ENCODE measurements around the gene TRAPPC11.
"Not testable (repeated sequence)": the region's sequence is repeated elsewhere in the genome, so short reads cannot be mapped to it uniquely, and the experiment has no call there.

The TRAPPC11 gene

DNA sequence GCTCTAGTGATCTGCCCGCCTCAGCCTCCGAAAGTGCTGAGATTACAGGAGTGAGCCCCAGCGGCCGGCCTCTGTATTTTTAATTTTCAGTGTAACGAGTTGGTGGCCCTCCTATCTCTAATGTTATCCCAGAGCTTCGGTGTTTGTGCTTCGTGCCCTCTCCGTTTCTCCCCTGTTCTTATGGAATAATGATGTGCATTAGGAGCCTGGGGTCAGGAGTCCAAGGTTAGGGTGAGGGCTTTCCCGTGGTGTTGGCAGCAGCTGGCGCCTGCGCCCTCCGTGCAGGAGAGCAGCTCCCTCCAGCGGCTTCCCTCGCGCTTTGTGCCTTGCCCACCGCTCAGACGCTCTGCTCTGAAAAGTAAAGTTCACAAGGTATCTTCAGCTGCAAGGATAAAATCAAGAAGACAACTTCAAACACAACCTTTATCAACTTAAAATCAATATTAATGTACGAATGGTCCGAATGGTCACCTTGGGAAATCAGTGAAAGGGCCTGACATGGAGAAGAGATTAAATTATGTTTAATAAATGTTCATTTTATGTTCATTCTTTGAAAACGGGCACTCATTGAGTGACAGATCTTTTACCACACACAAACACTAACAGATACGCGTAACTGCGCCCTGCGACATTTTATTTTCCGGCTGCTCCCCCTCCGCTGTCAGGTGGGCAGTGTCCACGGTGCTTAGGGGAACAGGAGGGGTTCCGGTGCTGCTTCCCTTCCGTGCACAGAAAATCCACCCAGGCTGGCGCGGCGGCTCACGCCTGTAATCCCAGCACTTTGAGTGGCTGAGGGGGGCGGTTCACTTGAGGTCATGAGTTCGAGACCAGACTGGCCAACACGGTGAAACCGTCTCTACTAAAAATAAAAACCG is 62.4 kb downstream of the TRAPPC11 start:
- CTCF ChIA-PET = interaction anchor here (0.9 to 3.2 kb wide), 12 partner anchors 10 to 275 kb away, joined by 3 to 23 read pairs (median 3); no protein-coding TSS in a partner anchor
- DNase-seq (ENCODE audit: extremely low spot score) = peak; percentile 42
- POLR2A ChIA-PET = interaction anchor here (0.7 kb wide), 1 partner anchor 1261 kb away, joined by 9 read pairs; no protein-coding TSS in a partner anchor
- TF ChIP-seq, protein P1, sequence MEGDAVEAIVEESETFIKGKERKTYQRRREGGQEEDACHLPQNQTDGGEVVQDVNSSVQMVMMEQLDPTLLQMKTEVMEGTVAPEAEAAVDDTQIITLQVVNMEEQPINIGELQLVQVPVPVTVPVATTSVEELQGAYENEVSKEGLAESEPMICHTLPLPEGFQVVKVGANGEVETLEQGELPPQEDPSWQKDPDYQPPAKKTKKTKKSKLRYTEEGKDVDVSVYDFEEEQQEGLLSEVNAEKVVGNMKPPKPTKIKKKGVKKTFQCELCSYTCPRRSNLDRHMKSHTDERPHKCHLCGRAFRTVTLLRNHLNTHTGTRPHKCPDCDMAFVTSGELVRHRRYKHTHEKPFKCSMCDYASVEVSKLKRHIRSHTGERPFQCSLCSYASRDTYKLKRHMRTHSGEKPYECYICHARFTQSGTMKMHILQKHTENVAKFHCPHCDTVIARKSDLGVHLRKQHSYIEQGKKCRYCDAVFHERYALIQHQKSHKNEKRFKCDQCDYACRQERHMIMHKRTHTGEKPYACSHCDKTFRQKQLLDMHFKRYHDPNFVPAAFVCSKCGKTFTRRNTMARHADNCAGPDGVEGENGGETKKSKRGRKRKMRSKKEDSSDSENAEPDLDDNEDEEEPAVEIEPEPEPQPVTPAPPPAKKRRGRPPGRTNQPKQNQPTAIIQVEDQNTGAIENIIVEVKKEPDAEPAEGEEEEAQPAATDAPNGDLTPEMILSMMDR (IDR thresholded peaks at IDR 0.05; ENCODE audit: control extremely low read depth, extremely low read depth, low read depth, missing control alignments) = peak; percentile 85

DNA sequence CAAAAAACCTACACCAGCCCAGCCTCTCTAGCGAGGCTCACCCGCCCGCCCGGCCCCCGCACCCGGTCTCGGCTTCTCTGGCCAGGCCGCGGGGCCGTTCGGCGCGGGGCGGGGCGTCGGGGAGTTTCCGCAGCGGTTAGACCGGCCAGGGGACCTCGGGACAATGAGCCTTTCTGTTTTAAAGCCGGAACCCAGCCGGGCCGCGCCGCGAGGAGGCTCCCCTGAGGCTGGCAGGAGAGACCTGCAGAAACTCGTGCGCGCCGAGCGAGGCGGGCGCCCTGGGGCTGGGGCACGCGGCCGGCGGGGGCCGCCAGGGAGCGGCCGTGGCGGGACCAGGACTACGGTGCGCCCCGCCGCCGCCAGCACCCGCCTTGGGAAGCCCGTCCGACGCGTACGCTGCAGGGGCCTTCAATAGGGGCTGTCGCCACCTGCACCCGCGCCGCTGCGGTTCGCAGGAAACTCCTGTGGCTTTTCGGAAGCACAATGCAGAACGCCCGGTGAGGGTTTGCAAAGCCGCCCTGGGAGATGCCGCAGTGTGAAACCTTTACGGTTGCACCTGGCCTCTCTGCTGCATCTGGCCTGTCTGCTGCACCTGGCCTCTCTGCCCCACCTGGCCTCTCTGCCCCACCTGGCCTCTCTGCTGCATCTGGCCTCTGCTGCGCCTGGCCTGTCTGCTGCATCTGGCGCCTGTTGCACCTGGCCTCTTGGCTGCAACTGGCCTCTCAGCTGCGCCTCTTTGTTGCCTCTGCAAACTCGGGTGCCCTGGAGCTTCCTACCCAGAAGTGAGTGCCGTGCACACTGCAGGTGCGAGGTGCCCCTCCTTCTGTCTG is 63.9 kb downstream of the TRAPPC11 start:
- CTCF ChIA-PET = interaction anchor here (1.3 kb wide), 1 partner anchor 20 kb away, joined by 3 read pairs; no protein-coding TSS in a partner anchor
- peak; percentile 84 for DNase-seq (ENCODE audit: extremely low spot score)
- POLR2A ChIA-PET = no interaction called here
- TF ChIP-seq, protein P1 (IDR thresholded peaks at IDR 0.05; ENCODE audit: control extremely low read depth, extremely low read depth, low read depth, missing control alignments) = no peak

DNA sequence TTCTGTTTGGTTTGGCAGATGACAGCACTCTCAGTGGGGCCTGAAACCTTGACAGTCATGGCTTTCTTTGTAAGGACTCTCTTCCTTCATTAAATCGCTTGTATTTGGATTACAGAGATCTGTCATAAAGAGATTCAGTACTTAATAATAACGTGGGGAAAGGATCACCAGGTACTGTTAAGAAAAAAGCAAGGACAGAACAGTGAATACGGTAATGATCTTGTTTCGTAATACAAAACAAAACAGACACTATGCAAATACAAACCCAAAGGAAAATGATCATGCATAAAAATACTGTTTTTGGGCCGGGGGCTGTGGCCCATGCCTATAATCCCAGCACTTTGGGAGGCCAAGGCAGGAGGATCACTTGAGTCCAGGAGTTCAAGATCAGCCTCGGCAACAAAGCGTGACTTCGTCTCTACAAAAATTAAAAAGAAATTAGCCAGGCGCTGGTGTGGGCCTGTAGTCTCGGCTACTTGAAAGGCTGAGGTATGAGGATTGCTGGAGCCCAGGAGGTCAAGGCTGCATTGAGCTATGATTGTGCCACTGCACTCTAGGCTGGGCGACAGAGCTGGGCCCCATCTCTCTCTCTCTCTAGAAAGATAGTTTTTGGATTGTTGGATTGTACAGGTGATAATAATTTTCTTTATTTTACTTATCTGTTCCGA is 64.6 kb downstream of the TRAPPC11 start:
- ChIA-PET POLR2A (no interaction called here), CTCF (interaction anchor here (1.3 kb wide), 1 partner anchor 19 kb away, joined by 3 read pairs; no protein-coding TSS in a partner anchor)
- TF ChIP-seq, protein P1 (IDR thresholded peaks at IDR 0.05; ENCODE audit: control extremely low read depth, extremely low read depth, low read depth, missing control alignments) = no peak
- no peak for DNase-seq (ENCODE audit: extremely low spot score)

DNA sequence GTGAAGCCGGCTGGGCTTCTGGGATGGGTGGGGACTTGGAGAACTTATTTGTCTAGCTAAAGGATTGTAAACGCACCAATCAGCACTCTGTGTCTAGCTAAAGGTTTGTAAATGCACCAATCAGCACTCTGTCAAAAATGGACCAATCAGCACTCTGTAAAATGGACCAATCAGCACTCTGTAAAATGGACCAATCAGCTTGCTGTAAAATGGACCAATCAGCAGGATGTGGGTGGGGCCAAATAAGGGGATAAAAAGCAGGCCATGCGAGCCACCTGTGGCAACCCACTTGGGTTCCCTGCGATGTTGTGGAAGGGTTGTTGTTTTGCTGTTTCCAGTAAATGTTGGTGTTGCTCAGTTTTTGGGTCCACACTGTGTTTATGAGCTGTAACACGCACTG is 66.5 kb downstream of the TRAPPC11 start:
- POLR2A ChIA-PET, CTCF ChIA-PET: not testable (repeated sequence)

DNA sequence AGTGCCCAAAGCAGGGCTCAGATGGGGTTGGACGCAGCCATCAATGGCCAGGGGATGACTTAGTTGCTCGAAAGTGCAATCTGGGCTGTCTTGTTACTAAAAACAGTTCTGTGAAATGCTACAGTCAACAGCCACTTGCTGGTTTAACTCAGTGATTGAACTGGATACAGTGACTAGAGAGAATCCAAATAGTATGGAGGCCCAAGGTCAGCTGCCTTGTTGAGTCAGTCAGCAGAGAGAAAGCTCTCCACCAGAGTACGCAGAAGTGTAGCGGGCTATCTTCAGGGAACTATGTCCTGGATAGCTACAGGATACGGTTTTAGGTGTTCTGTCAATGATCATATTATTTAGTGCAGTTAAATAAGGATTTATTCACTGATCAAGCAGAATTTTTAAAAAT is 68.4 kb downstream of the TRAPPC11 start:
- CTCF ChIA-PET = interaction anchor here (0.7 to 1.8 kb wide), 2 partner anchors 18 to 34 kb away, joined by 3 to 6 read pairs; no protein-coding TSS in a partner anchor
- no peak for DNase-seq (ENCODE audit: extremely low spot score)
- TF ChIP-seq, protein P1 (IDR thresholded peaks at IDR 0.05; ENCODE audit: control extremely low read depth, extremely low read depth, low read depth, missing control alignments) = no peak
- POLR2A ChIA-PET = no interaction called here

More for the DNA sequence above, 66.5 kb downstream of the TRAPPC11 start:
- not testable (repeated sequence) for DNase-seq (ENCODE audit: extremely low spot score)

DNA sequence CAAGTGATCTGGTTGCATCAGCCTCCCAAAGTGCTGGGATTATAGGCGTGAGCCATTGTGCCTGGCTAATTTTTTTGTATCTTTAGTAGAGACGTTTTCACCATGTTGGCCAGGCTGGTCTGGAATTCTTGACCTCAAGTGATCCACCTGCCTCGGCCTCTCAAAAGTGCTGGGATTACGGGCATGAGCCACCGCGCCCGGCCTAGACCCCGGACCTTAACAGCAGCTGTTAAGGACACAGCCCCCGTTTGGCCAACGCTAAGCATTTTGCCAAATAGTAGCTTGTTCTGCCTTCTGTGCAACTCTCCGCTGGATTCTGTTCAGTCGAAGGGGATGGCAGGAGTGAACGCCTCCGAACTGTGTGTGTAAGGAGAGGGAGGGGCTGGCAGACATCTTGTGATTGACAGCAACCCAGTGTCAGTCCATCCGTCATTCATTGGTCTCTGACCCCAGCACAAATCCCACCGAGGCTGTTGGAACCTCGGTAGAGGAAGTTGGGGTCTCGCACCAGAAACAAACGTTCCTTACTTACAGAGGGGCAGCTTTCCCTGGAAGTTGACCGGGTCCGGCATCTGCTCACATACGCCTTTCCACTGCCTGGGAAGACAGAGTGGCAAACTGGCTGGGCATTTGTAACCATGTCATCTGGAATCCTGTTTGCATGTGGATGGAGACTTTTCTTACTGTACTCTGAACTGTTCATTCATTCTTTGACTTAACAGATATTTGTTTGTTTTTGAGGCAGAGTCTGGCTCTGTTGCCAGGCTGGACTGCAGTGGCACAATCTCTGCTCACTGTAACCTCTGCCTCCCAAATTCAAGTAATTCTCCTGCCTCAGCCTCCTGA is 69.4 kb downstream of the TRAPPC11 start:
- ChIA-PET CTCF (interaction anchor here (0.7 to 1.8 kb wide), 3 partner anchors 17 to 33 kb away, joined by 3 to 6 read pairs (median 3); no protein-coding TSS in a partner anchor), POLR2A (no interaction called here)
- DNase-seq (ENCODE audit: extremely low spot score) = no peak
- TF ChIP-seq, protein P1 (IDR thresholded peaks at IDR 0.05; ENCODE audit: control extremely low read depth, extremely low read depth, low read depth, missing control alignments) = no peak
